SK-N-SH (cell line): ENCODE results near the gene USP4. TPM values are rescaled to one million over a fixed set of nuclear protein-coding genes. Genes with fewer than 3 reads are reported as not detected.

Experiments used
- CTCF ChIA-PET: fragments of 300-600, 350-600 bp; formaldehyde crosslinking; extraction: SDS; loops from one replicate; lab custom pipeline; 2021; lab: Yijun Ruan, JAX
- POLR2A ChIA-PET: fragments of 350-600 bp; sonication (Branson Sonifier 250); formaldehyde crosslinking; extraction: SDS; loops from one replicate; lab custom pipeline; 2020; ENCODE audit warnings: antibody characterized with exemption, inconsistent platforms; lab: Yijun Ruan, JAX
- DNase-seq: peaks from one replicate; pipeline ENCODE4 v3.0.0; 2012
- H2AFZ ChIP-seq: fragments of 200-600 bp; sonication (generic); 2 replicates; pipeline ENCODE4 v1.8.1; 2016; ENCODE audit warnings: antibody characterized with exemption, mild to moderate bottlenecking, low read depth
- H3F3A ChIP-seq: fragments of 200-600 bp; sonication (generic); replicated peaks from 2 replicates; pipeline ENCODE3; 2016; ENCODE audit warnings: antibody characterized with exemption, mild to moderate bottlenecking; ENCODE audit not compliant: insufficient read depth
- H3K27ac ChIP-seq, 2 experiments: fragments of 200-500 bp in 1 of 2; fragments of 200-600 bp in 1 of 2; sonication (Bioruptor generic) in 1 of 2; sonication (generic), shearing (Covaris generic) in 1 of 2; 2 replicates each; pipeline versions ENCODE4 v1.5.1 to v1.6.1; 2014 to 2016; ENCODE audit warnings: low read depth in 2 of 2, inconsistent platforms in 1 of 2, low read length in 1 of 2, mild to moderate bottlenecking in 1 of 2, mixed read lengths in 1 of 2
- H3K27me3 ChIP-seq: fragments of 200-600 bp; sonication (generic), shearing (Covaris generic); 2 replicates; pipeline ENCODE4 v1.6.1; 2016; ENCODE audit warnings: mixed run types; ENCODE audit not compliant: insufficient read depth
- H3K36me3 ChIP-seq, 2 experiments: fragments of 200-500 bp in 1 of 2; fragments of 200-600 bp in 1 of 2; sonication (Bioruptor generic) in 1 of 2; sonication (generic) in 1 of 2; replicated peaks in 1 of 2; 2 replicates each; pipeline versions ENCODE3 to v1.5.1; 2014 to 2016; ENCODE audit warnings: low read length in 1 of 2, mild to moderate bottlenecking in 1 of 2; ENCODE audit not compliant: insufficient read depth in 2 of 2, control insufficient read depth in 1 of 2
- H3K4me1 ChIP-seq, 2 experiments: fragments of 200-500 bp in 1 of 2; fragments of 200-600 bp in 1 of 2; sonication (Bioruptor generic) in 1 of 2; sonication (generic), shearing (Covaris generic) in 1 of 2; 2 replicates each; pipeline versions ENCODE4 v1.5.1 to v1.6.1; 2014 to 2016; ENCODE audit warnings: low read depth in 1 of 2, low read length in 1 of 2, mixed run types in 1 of 2; ENCODE audit not compliant: insufficient read depth in 2 of 2, control insufficient read depth in 1 of 2
- H3K4me2 ChIP-seq: fragments of 200-600 bp; sonication (generic), shearing (Covaris generic); 2 replicates; pipeline ENCODE4 v1.6.1; 2017; ENCODE audit warnings: mixed run types
- H3K4me3 ChIP-seq, 2 experiments: fragments of 200-500 bp in 1 of 2; fragments of 200-600 bp in 1 of 2; sonication (Bioruptor generic) in 1 of 2; sonication (generic), shearing (Covaris generic) in 1 of 2; 2 replicates each; pipeline versions ENCODE4 v1.5.1 to v1.8.1; 2014 to 2016; ENCODE audit warnings: low read depth in 2 of 2, inconsistent platforms in 1 of 2, low read length in 1 of 2, mild to moderate bottlenecking in 1 of 2, mixed read lengths in 1 of 2, moderate library complexity in 1 of 2
- H3K79me2 ChIP-seq: fragments of 200-600 bp; sonication (generic); 2 replicates; pipeline ENCODE4 v1.8.1; 2017; ENCODE audit warnings: mild to moderate bottlenecking; ENCODE audit not compliant: insufficient read depth
- H3K9ac ChIP-seq: fragments of 200-600 bp; sonication (generic); 2 replicates; pipeline ENCODE4 v1.6.1; 2017; ENCODE audit warnings: mixed run types
- H3K9me2 ChIP-seq: fragments of 200-600 bp; sonication (generic); 2 replicates; pipeline ENCODE4 v1.6.1; 2017; ENCODE audit warnings: mixed run types
- H3K9me3 ChIP-seq: fragments of 200-600 bp; sonication (generic); 2 replicates; pipeline ENCODE4 v1.6.1; 2017; ENCODE audit warnings: mixed run types, mild to moderate bottlenecking, moderate library complexity
- H4K20me1 ChIP-seq: fragments of 200-600 bp; sonication (generic); 2 replicates; pipeline ENCODE4 v1.6.1; 2017; ENCODE audit warnings: mild to moderate bottlenecking, mixed run types; ENCODE audit not compliant: insufficient read depth
- ELF1 ChIP-seq: IDR thresholded peaks from 2 replicates; pipeline ENCODE4 v1.4.0; 2012
- FOSL2 ChIP-seq: IDR thresholded peaks from 2 replicates; pipeline ENCODE4 v1.4.0; 2012; ENCODE audit warnings: low read depth, mild to moderate bottlenecking, moderate library complexity, borderline replicate concordance
- FOXJ3 ChIP-seq: sonication (generic); formaldehyde crosslinking; IDR thresholded peaks from 2 replicates; pipeline ENCODE4 v1.5.1; 2020; ENCODE audit warnings: mild to moderate bottlenecking, missing genetic modification reagents
- GABPA ChIP-seq: IDR thresholded peaks from 2 replicates; pipeline ENCODE4 v1.4.0; 2012; ENCODE audit warnings: low read depth, mild to moderate bottlenecking
- JUND ChIP-seq: IDR thresholded peaks from 2 replicates; pipeline ENCODE4 v1.4.0; 2012
- RFX5 ChIP-seq: IDR thresholded peaks from 2 replicates; pipeline ENCODE4 v1.6.1; 2012; ENCODE audit warnings: mild to moderate bottlenecking, improper control_type of control experiment, low read length
- RXRA ChIP-seq: IDR thresholded peaks from 2 replicates; pipeline ENCODE4 v1.4.0; 2012; ENCODE audit warnings: low read depth, mild to moderate bottlenecking, borderline replicate concordance
- TCF12 ChIP-seq: IDR thresholded peaks from 2 replicates; pipeline ENCODE4 v1.4.0; 2012
- TEAD4 ChIP-seq: IDR thresholded peaks from 2 replicates; pipeline ENCODE4 v1.4.0; 2012; ENCODE audit warnings: mild to moderate bottlenecking, borderline replicate concordance; ENCODE audit not compliant: insufficient read depth
- WGBS: methylation state at CpG from one replicate; pipeline ENCODE4 v1.1.6; 2017; ENCODE audit warnings: low lambda C conversion rate; 5-methylcytosine and 5-hydroxymethylcytosine counted together
- polyA plus RNA-seq, 3 experiments: library from polyadenylated mRNA; depleted of rRNA; stranded (reverse); fragments of >200 nt; gene quantifications; 2 replicates each; pipeline ENCODE4 v1.2.3, GENCODE V29; 2012
- TF ChIP-seq, protein P1 (sequence below): fragments of 150-350 bp; IDR thresholded peaks from 2 replicates; pipeline ENCODE4 v1.6.1; 2016; ENCODE audit warnings: mild to moderate bottlenecking, low read depth, low read length
- TF ChIP-seq, protein P2 (sequence below): IDR thresholded peaks from 2 replicates; pipeline ENCODE4; 2012
- TF ChIP-seq, protein P3 (sequence below): IDR thresholded peaks from 2 replicates; pipeline ENCODE4 v1.4.0; 2012; ENCODE audit warnings: low read depth, borderline replicate concordance

Gene USP4
- polyA plus RNA-seq, 1 of the 3 experiments (the other 2 are of a cell fraction): 33.2 TPM

DNA sequence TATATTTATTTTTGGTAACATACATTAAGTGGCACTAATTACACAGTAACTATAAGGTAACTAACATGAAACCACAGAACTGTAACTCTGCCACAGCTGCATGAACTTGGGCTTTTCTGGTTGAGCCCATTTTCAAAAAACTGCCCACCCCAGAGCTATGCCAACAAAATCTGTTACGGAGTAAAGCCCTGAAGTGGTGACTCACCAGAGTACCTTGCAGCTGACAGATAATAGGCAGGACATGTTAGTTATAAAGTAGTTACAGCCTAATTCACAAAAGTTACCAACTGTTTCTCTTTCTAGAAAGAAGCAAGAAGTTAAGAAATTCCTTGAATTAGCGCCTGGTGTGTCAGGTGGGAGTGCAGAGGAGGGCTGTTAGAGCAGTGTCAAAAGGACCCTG lies 19.8 kb upstream of the USP4 start:
- H3K79me2 ChIP-seq: peaks cover 63% of the 10 kb centered on the region
- peaks cover 20 to 25% of the 10 kb centered on the region in 2 experiments; a peak in 3 of 4 replicates for H3K4me1 ChIP-seq
- TF ChIP-seq GABPA: no peak
- TF ChIP-seq, protein P1, sequence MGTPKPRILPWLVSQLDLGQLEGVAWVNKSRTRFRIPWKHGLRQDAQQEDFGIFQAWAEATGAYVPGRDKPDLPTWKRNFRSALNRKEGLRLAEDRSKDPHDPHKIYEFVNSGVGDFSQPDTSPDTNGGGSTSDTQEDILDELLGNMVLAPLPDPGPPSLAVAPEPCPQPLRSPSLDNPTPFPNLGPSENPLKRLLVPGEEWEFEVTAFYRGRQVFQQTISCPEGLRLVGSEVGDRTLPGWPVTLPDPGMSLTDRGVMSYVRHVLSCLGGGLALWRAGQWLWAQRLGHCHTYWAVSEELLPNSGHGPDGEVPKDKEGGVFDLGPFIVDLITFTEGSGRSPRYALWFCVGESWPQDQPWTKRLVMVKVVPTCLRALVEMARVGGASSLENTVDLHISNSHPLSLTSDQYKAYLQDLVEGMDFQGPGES: no peak
- TF ChIP-seq RXRA: no peak
- TF ChIP-seq, protein P2, sequence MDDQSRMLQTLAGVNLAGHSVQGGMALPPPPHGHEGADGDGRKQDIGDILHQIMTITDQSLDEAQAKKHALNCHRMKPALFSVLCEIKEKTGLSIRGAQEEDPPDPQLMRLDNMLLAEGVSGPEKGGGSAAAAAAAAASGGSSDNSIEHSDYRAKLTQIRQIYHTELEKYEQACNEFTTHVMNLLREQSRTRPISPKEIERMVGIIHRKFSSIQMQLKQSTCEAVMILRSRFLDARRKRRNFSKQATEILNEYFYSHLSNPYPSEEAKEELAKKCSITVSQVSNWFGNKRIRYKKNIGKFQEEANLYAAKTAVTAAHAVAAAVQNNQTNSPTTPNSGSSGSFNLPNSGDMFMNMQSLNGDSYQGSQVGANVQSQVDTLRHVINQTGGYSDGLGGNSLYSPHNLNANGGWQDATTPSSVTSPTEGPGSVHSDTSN: peak; percentile 40; the same call in 1 of the 2 replicates
- TF ChIP-seq ELF1: no peak
- no peak for TF ChIP-seq RFX5
- TF ChIP-seq TCF12: peak; percentile 48; the same call in 1 of the 2 replicates
- TF ChIP-seq JUND: peak; percentile 58
- TF ChIP-seq FOSL2: peak; percentile 75; the same call in 1 of the 2 replicates
- no peaks in the 10 kb centered on the region for H3K9me2 ChIP-seq
- H2AFZ ChIP-seq: no peak overlapping the region
- no peak for DNase-seq
- peak overlapping the region; percentile 89; the same call in 1 of the 2 replicates for H3K4me2 ChIP-seq
- peak overlapping the region; percentile 89 to 97; a peak in 3 of 4 replicates for H3K27ac ChIP-seq
- H3K9me3 ChIP-seq: no peaks in the 10 kb centered on the region
- POLR2A ChIA-PET: interaction anchor here (1.1 to 1.3 kb wide), 2 partner anchors 12 to 20 kb away, joined by 3 to 4 read pairs; no protein-coding TSS in a partner anchor
- CTCF ChIA-PET: interaction anchor here (1.0 to 2.0 kb wide), 3 partner anchors 53 to 189 kb away, joined by 3 to 4 read pairs (median 4); partner anchors contain the start of genes KLHDC8B, RHOA and TCTA
- peaks cover 51% of the 10 kb centered on the region for H3F3A ChIP-seq
- H4K20me1 ChIP-seq: peaks cover 4% of the 10 kb centered on the region; the same call in 1 of the 2 replicates
- no peak overlapping the region for H3K4me3 ChIP-seq
- no peaks in the 10 kb centered on the region for H3K27me3 ChIP-seq
- no peak overlapping the region for H3K9ac ChIP-seq
- WGBS: 58% methylated on average over 2 of the region's 2 CpGs
- H3K36me3 ChIP-seq: peaks cover 22 to 74% of the 10 kb centered on the region in 2 experiments

DNA sequence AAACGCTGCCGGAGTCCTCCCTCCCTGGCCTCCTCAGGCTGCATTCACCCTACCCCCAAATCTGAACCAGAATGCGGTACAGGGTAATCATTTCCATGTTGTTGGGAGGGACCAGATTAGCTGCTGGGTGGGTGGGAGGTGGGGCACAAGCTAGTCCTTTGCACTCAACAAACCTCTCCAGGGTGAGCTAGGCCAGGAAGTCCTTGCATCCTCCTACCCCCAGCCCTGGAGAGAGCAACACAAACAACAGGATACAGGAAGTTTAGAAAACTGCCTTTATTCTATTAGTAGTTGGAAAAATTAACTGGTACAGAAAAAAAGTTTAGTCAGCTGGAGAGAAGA lies 19.0 kb upstream of the USP4 start:
- no peak for DNase-seq
- TF ChIP-seq TEAD4 (no peak), FOXJ3 (CRISPR knock-in tag) (no peak)
- TF ChIP-seq, protein P3, sequence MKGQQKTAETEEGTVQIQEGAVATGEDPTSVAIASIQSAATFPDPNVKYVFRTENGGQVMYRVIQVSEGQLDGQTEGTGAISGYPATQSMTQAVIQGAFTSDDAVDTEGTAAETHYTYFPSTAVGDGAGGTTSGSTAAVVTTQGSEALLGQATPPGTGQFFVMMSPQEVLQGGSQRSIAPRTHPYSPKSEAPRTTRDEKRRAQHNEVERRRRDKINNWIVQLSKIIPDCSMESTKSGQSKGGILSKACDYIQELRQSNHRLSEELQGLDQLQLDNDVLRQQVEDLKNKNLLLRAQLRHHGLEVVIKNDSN: no peak
- no peaks in the 10 kb centered on the region for H3K27me3 ChIP-seq
- H3K9me2 ChIP-seq: no peaks in the 10 kb centered on the region
- no peaks in the 10 kb centered on the region for H3K9me3 ChIP-seq
- H3K79me2 ChIP-seq: peaks cover 56% of the 10 kb centered on the region
- peak overlapping the region; percentile 57 to 80; a peak in 3 of 4 replicates for H3K4me3 ChIP-seq
- 80% methylated on average over 1 of the region's 3 CpGs for WGBS
- H3F3A ChIP-seq: peaks cover 51% of the 10 kb centered on the region
- peak overlapping the region; percentile 89 to 97 for H3K27ac ChIP-seq
- H3K4me1 ChIP-seq: peaks cover 20 to 25% of the 10 kb centered on the region in 2 experiments; a peak in 3 of 4 replicates
- no peak overlapping the region for H2AFZ ChIP-seq
- H3K36me3 ChIP-seq: peaks cover 22 to 68% of the 10 kb centered on the region in 2 experiments
- POLR2A ChIA-PET: interaction anchor here (0.6 to 1.6 kb wide), 8 partner anchors 12 to 338 kb away, joined by 3 to 6 read pairs (median 4); partner anchors contain the start of genes NICN1, USP19 and USP4
- H3K9ac ChIP-seq: peak overlapping the region; percentile 92
- peaks cover 4% of the 10 kb centered on the region; the same call in 1 of the 2 replicates for H4K20me1 ChIP-seq
- H3K4me2 ChIP-seq: peak overlapping the region; percentile 89
- CTCF ChIA-PET: interaction anchor here (0.7 to 1.4 kb wide), 4 partner anchors 9 to 264 kb away, joined by 3 to 4 read pairs (median 3); partner anchors contain the start of genes KLHDC8B, RHOA and TCTA
